NCI-H2107 (cell line): ENCODE results near the gene PIK3AP1.
A peak's percentile ranks its signal among the peaks of the same experiment; 100 is the strongest.
"Not testable (repeated sequence)": the region's sequence is repeated elsewhere in the genome, so short reads cannot be mapped to it uniquely, and the experiment has no call there.

Experiments
- DNase-seq: peaks from one replicate; lab custom pipeline; 2025; lab: John Stamatoyannopoulos, UW

The PIK3AP1 gene

DNA sequence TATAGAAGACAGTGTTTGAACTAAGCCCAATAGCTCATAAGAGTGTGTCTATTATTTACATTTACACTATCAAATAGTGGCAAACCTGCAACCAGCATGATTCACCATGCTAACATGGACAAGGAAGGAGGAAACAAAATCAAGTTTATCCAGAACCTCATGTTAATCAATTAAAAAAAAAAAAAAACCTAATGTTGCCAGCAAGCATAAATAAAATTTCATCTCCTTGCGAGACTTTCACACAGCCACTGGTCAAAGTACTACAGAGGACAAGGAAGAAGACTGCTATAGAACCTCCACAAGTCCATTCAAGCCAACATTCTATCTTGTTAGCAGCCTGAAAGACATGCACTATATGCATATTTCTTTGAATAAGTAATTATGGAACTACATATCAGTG lies 143.2 kb downstream of the PIK3AP1 start:
- DNase-seq, result no peak

DNA sequence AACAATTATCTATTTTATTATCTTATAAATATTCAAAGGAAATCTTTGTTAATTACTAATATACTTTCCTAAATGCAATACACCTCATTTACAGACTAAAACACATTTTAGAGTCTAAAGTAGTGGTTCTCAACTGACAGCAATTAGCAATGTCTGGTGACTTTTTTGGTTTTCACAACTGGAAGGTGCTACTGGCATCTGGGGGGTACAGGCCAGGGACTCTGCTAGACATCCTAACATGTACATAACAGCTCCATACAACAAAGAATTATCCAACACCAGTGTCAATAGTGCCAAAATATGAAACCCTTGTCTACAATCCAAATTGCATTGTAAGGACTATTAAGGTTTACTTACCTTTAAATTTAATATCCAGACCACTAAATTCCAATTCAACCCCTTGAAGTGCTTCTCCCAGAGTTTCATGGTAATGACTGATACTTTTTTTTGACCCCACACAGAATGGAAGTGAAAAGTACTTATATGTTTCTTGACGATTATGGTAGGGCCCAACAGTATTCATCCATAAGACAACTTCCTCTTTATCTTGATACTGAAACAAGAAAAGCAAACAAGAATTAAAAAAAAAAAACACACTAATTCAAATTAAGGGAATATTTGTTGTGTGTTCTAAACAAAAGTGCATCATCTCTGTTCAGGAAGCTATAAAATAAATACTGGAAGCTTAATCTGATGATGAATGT lies 143.9 kb downstream of the PIK3AP1 start:
- no peak for DNase-seq

DNA sequence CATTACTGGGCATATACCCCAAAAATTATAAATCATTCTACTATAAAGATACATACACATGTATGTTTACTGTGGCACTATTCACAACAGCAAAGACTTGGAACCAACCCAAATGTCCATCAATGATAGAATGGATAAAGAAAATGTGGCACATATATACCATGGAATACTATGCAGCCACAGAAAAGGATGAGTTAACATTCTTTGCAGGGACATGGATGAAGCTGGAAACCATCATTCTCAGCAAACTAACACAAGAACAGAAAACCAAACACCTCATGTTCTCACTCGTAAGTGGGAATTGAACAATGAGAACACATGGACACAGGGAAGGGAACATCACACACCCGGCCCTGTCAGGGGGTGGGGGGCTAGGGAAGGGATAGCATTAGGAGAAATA lies 145.8 kb downstream of the PIK3AP1 start:
- DNase-seq, result not testable (repeated sequence)

DNA sequence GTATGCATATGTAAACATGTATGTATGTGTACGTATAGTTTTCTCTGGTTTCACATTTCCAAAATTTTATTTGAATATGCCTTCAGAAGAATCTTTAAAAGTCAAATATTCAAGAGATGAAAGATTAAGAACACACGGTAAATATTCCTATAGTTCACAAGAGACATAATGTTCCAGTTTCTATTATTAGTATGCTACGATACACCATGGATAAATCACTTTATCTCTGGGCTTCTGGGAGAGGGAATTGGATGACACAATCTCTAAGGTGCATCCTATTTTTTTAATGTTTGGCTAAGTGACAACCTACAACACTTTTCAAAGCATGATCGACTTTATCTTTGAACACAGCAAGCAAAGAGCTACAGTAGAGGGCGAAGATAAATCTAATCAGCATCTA lies 147.3 kb downstream of the PIK3AP1 start:
- DNase-seq, result no peak

DNA sequence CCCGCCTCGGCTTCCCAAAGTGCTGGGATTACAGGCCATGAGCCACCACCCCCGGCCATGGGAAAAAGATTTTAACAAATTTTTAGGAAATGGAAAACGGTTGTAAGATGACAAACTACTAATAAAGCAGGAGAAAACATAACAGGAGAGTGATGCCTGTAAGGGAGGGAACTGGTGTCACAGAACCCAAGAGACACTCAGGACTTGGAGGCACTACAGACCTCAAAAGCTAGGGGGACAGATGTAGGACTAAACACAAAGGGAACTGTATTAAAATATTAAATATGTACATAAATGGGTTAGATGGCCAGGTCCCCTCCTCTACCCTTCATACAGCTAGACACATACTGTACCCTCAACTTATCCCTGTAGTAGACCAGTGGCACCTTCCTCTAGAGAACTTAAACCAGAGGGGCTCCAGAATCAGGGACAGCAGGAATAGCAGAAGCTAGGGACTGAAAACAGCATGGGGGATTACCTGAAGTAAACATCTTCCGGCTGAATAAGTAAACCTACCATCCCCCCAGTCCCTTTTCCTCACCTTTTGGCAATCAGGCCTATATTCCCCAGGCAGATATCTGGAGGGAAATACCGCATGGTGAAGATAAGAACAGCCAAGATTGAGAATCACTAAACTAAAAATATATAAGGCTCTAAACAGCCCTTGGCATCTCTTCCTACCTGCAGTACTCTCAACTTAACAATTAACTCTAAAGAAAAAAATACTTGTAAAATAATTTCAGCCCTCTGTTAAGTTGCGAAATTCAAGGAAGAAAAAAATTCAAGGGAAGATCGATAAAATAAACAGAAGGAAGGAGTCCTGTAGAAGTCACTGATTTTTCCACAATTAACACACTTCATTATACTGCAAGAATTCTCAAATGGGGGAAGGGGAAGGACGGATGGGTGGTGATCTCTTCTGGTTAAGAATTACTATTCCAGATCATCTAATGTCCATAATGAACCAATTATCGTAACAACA lies 149.0 kb downstream of the PIK3AP1 start:
- no peak for DNase-seq

DNA sequence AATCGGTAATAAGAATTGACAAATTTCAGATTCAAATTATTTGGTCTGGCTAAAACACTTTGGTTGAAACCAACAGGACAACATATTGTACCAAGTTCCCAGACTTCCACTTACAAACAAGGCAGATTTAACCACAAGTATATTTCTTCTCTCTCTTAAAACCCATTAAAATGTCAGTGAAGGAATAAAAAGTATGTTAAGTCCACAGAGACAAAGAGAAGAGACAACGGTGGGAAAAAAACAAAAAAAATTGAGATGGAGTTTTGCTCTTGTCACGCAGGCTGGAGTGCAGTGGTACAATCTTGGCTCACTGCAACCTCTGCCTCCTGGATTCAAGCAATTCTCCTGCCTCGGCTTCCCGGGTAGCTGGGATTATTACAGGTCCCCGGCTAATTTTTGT lies 149.8 kb downstream of the PIK3AP1 start:
- DNase-seq, result no peak

DNA sequence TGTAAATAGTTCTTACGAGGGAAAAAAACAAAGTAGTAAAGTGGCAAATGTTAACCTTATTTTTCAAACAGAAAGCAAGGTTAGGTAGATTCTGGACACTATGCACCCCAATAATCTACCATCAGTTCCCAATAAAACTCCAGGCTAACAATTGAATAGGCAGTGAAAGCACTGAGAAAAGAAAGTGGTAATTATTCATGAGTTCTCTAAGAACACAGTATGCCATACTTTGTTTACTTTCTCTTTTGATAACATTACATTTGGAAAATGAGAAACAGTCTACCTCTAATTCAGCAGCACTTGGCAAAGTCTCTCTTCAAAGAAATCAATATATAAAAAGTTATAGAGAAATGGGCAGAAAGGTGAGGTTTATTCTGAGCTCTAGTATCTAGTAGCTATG lies 151.9 kb downstream of the PIK3AP1 start:
- DNase-seq, result no peak

DNA sequence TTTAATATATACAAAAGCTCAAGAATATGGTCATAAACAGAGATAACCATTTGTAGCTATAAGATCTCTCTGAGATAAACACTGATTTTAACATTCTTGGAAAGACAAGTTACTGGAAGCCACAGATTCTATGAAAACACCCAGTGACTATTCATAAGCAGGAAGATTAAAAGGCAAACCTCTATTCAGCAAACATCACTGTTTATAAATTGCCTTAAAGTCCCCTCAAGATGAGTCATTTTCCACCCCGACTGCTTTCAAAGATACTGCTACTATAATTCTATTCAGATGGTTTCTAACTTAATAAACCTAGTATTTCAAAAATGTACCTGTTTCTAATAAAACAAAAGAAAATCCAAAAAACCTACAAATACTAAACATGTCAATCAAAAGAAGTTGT lies 154.5 kb downstream of the PIK3AP1 start:
- DNase-seq, result no peak

DNA sequence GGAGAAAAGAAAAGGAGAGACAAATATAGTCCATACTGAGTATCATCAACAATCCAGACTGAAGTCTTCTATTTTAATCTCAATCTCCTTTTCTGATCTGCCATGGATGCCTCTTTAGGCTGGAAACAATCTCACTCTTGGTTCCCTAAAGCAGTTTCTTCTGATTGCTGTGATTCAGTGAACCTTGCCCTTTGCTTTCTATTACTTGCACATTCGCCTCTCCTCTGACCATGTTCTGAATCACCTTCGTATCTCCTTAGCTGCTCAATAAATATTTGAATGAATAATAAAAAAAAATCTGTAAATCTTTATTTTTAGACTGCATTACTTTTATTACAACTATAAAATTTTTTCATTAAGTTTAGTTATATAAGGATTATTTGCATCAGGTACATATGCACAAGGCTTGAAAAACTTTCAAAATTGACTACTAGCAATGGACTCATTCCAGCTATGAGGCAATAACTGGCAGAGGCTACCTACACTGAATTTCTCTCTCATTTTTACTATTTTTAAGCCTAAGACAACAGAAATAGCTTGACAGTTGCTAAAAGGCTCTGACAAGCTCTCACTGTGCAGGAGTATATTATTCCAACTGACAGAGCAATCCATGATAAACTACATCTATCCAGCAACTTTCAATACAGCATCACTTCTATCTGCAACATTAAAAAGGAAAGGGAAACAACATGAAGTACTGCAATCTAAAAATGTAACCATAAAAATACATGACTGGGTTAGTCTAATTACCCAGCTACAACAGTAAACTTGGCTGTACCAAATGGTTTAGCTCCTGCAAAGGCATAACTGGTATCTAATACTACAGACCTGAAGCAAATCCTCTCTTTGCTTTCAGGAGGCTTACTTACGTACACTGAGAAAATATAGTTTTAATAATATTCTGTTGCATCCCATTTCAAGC lies 159.1 kb downstream of the PIK3AP1 start:
- DNase-seq, result no peak

DNA sequence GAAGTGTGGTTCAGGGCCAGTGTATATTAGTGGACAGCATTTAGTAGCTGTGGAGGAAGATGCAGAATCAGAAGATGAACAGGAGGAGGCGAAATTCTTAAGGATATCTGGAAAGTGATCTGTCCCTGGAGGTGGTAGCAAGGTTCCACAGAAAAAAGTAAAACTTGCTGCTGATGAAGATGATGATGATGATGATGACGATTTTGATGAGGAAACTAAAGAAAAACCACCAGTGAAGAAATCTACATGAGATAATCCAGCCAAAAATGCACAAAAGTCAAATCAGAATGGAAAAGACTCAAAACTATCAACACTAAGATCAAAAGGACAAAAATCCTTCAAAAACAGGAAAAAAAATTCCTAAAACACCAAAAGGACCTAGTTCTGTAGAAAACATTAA lies 159.8 kb downstream of the PIK3AP1 start:
- no peak for DNase-seq

DNA sequence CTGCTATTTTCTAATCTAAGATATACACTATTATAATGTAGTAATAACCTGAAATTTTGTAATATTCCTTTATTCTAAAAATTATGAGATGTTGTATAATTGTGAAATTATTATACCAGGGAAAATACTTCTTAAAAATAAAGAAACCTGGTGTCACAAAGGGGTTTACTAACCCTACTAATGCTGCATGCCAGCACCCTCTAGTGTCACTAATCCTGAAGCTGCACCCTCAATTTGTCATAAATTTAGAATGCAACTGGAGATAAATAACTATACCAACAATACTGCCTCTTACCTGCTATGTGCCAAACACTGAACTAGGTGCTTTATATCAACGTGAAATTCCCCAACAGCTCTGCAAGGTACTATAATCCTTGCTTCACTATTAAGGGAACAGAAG lies 164.3 kb downstream of the PIK3AP1 start:
- no peak for DNase-seq

DNA sequence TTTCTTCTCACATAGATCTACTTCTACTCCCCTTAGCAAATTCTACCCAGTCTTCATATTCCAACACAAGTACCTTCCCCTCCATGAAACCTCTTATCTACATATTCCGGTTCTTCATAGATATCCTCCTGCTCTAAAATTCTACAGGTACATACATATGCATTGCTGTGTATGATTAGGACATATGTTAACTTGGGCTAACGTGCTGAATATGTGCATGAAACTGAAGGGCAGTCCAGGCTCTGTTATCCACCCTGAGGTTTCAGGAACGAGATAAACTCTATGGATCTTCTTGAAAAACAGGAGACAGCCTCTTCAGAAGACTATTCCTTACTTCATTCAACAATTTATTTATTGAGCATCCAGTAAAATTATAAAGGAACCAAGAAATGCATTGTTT lies 165.0 kb downstream of the PIK3AP1 start:
- DNase-seq, result no peak

DNA sequence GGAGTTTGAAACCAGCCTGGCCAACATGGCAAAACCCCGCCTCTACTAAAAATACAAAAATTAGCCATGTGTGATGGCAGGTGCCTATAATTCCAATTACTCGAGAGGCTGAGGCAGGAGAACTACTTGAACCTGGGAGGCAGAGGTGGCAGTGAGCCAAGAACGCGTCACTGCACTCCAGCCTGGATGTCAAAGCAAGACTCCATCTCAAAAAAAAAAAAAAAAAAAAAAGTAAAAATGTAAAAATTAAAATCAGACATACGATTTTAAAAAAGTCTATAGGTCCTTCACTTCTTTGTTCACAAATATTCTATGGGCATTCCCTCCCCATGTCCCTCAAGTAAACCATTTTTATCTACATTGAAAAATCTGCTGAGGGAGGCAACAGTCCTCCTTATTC lies 171.7 kb downstream of the PIK3AP1 start:
- peak; percentile 26 for DNase-seq

DNA sequence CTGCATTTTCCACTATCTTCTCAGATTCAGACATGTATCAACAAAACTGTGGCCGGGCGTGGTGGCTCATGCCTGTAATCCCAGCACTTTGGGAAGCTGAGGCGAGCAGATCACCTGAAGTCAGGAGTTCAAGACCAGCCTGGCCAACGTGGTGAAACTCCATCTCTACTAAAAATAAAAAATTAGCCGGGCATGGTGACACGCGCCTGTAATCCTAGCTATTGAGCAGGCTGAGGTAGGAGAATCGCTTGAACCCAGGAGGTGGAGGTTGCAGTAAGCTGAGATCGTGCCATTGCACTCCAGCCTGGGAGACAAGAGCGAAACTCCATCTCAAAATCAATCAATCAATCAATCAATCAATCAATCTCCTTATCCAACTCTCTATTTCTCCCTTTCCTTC lies 174.8 kb downstream of the PIK3AP1 start:
- DNase-seq, result not testable (repeated sequence)
